WTC11 (cell line): ENCODE data around the gene MRPS5. TPM values are rescaled to one million over a fixed set of nuclear protein-coding genes. Genes with fewer than 3 reads are reported as not detected.

ENCODE experiments used
- ATAC-seq: fragments of 200-7000 bp; cut with Tn5 transposase; 2 replicates; pipeline ENCODE4 v1.10.0; 2021; ENCODE audit warnings: mild to moderate bottlenecking, moderate library complexity
- CTCF ChIA-PET: fragments of 300-600 bp; sonication (Branson Sonifier 250); formaldehyde crosslinking; loops from one replicate; lab custom pipeline; 2021; ENCODE audit warnings: antibody characterized with exemption; lab: Charles Lee
- POLR2A ChIA-PET: fragments of 350-600 bp; sonication (Branson Sonifier 250); formaldehyde crosslinking; loops from one replicate; lab custom pipeline; 2021; ENCODE audit warnings: antibody characterized with exemption; lab: Charles Lee
- DNase-seq: peaks from one replicate; pipeline ENCODE4 v3.0.0; 2021; ENCODE audit warnings: low spot score
- H3K27ac Mint-ChIP-seq: 2 replicates; pipeline ENCODE4 v1.8.0; 2021; ENCODE audit warnings: mixed read lengths
- H3K27me3 Mint-ChIP-seq: 2 replicates; pipeline ENCODE4 v1.8.0; 2021; ENCODE audit warnings: low read depth, mild to moderate bottlenecking, moderate library complexity, mixed read lengths
- H3K36me3 Mint-ChIP-seq: 2 replicates; pipeline ENCODE4 v1.8.0; 2021; ENCODE audit warnings: mixed read lengths
- H3K4me1 Mint-ChIP-seq: 2 replicates; pipeline ENCODE4 v1.8.0; 2022; ENCODE audit warnings: mixed read lengths
- H3K4me3 Mint-ChIP-seq: 2 replicates; pipeline ENCODE4 v1.8.0; 2021; ENCODE audit warnings: mild to moderate bottlenecking, moderate library complexity, mixed read lengths
- H3K9me3 Mint-ChIP-seq: 2 replicates; pipeline ENCODE4 v1.8.0; 2021; ENCODE audit warnings: mixed read lengths
- IRF2 ChIP-seq: sonication (generic); formaldehyde crosslinking; IDR thresholded peaks from 2 replicates; pipeline ENCODE4 v1.8.0; 2022; ENCODE audit warnings: low read depth, missing genetic modification reagents, borderline replicate concordance
- NFE2L1 ChIP-seq: sonication (generic); formaldehyde crosslinking; IDR thresholded peaks from 2 replicates; pipeline ENCODE4 v1.8.1; 2023; ENCODE audit warnings: missing genetic modification reagents
- OVOL2 ChIP-seq: fragments of 250-450 bp; sonication (Bioruptor Pico); IDR thresholded peaks from 2 replicates; pipeline ENCODE4 v1.9.0; 2021; ENCODE audit warnings: mild to moderate bottlenecking, borderline replicate concordance
- TP53 ChIP-seq: sonication (generic); formaldehyde crosslinking; IDR thresholded peaks from 2 replicates; pipeline ENCODE4 v1.8.1; 2023; ENCODE audit warnings: mild to moderate bottlenecking, missing genetic modification reagents
- ZNF121 ChIP-seq: sonication (generic); formaldehyde crosslinking; IDR thresholded peaks from 2 replicates; pipeline ENCODE4 v1.8.0; 2023; ENCODE audit warnings: missing genetic modification reagents
- ZNF671 ChIP-seq: fragments of 250-450 bp; sonication (Bioruptor Pico); IDR thresholded peaks from 2 replicates; pipeline ENCODE4 v1.8.0; 2021; ENCODE audit warnings: mild to moderate bottlenecking
- total RNA-seq: library from RNA; stranded (reverse); gene quantifications from 3 replicates; pipeline ENCODE4 v1.2.3, GENCODE V29; 2021
- TF ChIP-seq, protein P1 (sequence below): sonication (generic); formaldehyde crosslinking; IDR thresholded peaks from 2 replicates; pipeline ENCODE4 v1.8.0; 2022; ENCODE audit warnings: mild to moderate bottlenecking, missing genetic modification reagents
- TF ChIP-seq, protein P2 (sequence below): sonication (generic); formaldehyde crosslinking; IDR thresholded peaks from 2 replicates; pipeline ENCODE4 v1.8.1; 2023; ENCODE audit warnings: mild to moderate bottlenecking, missing genetic modification reagents, borderline replicate concordance
- TF ChIP-seq, protein P3 (sequence below): sonication (generic); formaldehyde crosslinking; IDR thresholded peaks from 2 replicates; pipeline ENCODE4 v1.8.0; 2023; ENCODE audit warnings: mild to moderate bottlenecking, missing genetic modification reagents
- TF ChIP-seq, protein P4 (sequence below): sonication (generic); formaldehyde crosslinking; IDR thresholded peaks from 2 replicates; pipeline ENCODE4 v1.8.1; 2022; ENCODE audit warnings: missing genetic modification reagents, borderline replicate concordance
- TF ChIP-seq, protein P5 (sequence below): fragments of 250-450 bp; sonication (Bioruptor Pico); conservative IDR thresholded peaks from 2 replicates; pipeline ENCODE4 v1.9.0; 2021; ENCODE audit warnings: mild to moderate bottlenecking
- TF ChIP-seq, protein P6 (sequence below): fragments of 250-450 bp; sonication (Bioruptor Pico); IDR thresholded peaks from 2 replicates; pipeline ENCODE4 v1.9.0; 2021; ENCODE audit warnings: moderate library complexity, mild to moderate bottlenecking, inconsistent platforms, borderline replicate concordance
- TF ChIP-seq, protein P7 (sequence below): sonication (generic); formaldehyde crosslinking; IDR thresholded peaks from 2 replicates; pipeline ENCODE4 v1.8.0; 2022; ENCODE audit warnings: missing genetic modification reagents

The MRPS5 gene
- total RNA-seq, 1 experiment from 2014 or later, result 70.3 TPM

DNA sequence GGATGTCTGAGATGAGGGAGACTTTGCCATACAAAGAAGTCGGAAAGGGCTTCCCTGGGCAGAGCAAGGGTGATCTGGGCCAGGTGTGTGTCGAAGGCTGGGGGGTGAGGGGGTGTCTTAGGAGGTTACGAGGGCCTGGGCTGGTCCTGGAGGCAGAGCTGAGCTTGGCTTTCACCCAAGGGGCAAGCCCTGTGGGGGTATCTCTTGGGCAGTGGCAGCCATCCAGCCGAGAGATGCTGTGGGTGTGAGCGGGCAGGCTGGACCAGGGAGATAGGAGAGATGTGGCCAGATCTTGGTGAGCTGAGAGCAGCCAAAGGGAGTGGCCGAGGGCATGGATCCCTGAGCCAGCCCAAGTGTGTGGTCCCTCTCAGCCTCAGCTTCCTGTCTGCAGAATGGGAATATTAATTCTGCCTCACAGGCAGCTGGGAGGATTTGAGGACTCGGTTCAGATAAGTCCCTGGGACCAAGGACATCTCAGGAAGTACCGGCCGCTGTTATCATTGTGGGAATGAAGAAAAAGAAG is 63.1 kb downstream of the MRPS5 start:
- Mint-ChIP-seq H3K4me3 (no peak overlapping the region), H3K27me3 (no peaks in the 10 kb centered on the region; the same call in 1 of the 2 replicates), H3K36me3 (no peaks in the 10 kb centered on the region), H3K4me1 (peaks cover 15% of the 10 kb centered on the region), H3K27ac (no peak overlapping the region), H3K9me3 (no peaks in the 10 kb centered on the region)
- DNase-seq (no peak), ATAC-seq (no peak)
- CTCF ChIA-PET, result interaction anchor here (0.8 to 3.0 kb wide), 3 partner anchors 14 to 36 kb away, joined by 3 to 12 read pairs (median 3); no protein-coding TSS in a partner anchor
- POLR2A ChIA-PET, result no interaction called here
- TF ChIP-seq, protein P1, sequence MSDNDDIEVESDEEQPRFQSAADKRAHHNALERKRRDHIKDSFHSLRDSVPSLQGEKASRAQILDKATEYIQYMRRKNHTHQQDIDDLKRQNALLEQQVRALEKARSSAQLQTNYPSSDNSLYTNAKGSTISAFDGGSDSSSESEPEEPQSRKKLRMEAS (CRISPR knock-in tag), result no peak
- no peak for TF ChIP-seq TP53 (CRISPR knock-in tag)
- TF ChIP-seq ZNF671 (CRISPR knock-in tag), result no peak
- TF ChIP-seq, protein P2, sequence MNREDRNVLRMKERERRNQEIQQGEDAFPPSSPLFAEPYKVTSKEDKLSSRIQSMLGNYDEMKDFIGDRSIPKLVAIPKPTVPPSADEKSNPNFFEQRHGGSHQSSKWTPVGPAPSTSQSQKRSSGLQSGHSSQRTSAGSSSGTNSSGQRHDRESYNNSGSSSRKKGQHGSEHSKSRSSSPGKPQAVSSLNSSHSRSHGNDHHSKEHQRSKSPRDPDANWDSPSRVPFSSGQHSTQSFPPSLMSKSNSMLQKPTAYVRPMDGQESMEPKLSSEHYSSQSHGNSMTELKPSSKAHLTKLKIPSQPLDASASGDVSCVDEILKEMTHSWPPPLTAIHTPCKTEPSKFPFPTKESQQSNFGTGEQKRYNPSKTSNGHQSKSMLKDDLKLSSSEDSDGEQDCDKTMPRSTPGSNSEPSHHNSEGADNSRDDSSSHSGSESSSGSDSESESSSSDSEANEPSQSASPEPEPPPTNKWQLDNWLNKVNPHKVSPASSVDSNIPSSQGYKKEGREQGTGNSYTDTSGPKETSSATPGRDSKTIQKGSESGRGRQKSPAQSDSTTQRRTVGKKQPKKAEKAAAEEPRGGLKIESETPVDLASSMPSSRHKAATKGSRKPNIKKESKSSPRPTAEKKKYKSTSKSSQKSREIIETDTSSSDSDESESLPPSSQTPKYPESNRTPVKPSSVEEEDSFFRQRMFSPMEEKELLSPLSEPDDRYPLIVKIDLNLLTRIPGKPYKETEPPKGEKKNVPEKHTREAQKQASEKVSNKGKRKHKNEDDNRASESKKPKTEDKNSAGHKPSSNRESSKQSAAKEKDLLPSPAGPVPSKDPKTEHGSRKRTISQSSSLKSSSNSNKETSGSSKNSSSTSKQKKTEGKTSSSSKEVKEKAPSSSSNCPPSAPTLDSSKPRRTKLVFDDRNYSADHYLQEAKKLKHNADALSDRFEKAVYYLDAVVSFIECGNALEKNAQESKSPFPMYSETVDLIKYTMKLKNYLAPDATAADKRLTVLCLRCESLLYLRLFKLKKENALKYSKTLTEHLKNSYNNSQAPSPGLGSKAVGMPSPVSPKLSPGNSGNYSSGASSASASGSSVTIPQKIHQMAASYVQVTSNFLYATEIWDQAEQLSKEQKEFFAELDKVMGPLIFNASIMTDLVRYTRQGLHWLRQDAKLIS (CRISPR knock-in tag), result no peak
- TF ChIP-seq, protein P3, sequence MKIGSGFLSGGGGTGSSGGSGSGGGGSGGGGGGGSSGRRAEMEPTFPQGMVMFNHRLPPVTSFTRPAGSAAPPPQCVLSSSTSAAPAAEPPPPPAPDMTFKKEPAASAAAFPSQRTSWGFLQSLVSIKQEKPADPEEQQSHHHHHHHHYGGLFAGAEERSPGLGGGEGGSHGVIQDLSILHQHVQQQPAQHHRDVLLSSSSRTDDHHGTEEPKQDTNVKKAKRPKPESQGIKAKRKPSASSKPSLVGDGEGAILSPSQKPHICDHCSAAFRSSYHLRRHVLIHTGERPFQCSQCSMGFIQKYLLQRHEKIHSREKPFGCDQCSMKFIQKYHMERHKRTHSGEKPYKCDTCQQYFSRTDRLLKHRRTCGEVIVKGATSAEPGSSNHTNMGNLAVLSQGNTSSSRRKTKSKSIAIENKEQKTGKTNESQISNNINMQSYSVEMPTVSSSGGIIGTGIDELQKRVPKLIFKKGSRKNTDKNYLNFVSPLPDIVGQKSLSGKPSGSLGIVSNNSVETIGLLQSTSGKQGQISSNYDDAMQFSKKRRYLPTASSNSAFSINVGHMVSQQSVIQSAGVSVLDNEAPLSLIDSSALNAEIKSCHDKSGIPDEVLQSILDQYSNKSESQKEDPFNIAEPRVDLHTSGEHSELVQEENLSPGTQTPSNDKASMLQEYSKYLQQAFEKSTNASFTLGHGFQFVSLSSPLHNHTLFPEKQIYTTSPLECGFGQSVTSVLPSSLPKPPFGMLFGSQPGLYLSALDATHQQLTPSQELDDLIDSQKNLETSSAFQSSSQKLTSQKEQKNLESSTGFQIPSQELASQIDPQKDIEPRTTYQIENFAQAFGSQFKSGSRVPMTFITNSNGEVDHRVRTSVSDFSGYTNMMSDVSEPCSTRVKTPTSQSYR (CRISPR knock-in tag), result no peak
- TF ChIP-seq NFE2L1 (CRISPR knock-in tag), result no peak
- TF ChIP-seq, protein P4, sequence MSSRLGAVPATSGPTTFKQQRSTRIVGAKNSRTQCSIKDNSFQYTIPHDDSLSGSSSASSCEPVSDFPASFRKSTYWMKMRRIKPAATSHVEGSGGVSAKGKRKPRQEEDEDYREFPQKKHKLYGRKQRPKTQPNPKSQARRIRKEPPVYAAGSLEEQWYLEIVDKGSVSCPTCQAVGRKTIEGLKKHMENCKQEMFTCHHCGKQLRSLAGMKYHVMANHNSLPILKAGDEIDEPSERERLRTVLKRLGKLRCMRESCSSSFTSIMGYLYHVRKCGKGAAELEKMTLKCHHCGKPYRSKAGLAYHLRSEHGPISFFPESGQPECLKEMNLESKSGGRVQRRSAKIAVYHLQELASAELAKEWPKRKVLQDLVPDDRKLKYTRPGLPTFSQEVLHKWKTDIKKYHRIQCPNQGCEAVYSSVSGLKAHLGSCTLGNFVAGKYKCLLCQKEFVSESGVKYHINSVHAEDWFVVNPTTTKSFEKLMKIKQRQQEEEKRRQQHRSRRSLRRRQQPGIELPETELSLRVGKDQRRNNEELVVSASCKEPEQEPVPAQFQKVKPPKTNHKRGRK (CRISPR knock-in tag), result no peak
- TF ChIP-seq, protein P5, sequence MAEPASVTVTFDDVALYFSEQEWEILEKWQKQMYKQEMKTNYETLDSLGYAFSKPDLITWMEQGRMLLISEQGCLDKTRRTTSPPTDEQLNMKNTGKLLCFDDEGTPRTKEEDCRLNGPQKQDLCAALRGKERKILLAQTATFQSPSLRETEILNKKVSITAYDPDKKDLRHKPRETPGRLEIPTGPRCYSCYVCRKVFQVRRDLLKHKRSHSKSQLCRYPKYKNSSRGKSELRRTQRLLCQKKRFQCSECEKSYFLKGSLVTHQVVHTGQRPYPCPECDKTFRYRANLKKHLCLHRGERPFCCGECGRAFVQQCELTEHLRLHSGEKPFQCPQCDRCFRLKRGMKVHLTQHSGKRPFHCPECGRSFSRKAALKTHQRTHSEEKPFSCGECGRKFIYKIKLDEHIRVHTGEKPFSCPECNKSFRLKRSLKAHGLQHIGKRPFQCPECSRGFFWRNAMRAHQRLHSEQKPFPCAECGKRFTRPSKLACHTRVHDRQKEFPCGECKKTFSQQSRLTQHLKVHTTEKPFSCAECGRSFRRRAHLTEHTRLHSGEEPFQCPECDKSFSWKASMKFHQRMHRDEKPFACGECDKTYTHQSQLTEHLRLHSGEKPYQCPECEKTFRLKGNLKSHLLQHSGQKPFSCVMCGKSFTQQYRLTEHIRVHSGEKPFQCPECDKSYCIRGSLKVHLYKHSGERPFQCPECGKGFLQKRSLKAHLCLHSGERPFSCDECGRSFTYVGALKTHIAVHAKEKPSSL (CRISPR knock-in tag), result no peak
- no peak for TF ChIP-seq IRF2 (CRISPR knock-in tag)
- TF ChIP-seq, protein P6, sequence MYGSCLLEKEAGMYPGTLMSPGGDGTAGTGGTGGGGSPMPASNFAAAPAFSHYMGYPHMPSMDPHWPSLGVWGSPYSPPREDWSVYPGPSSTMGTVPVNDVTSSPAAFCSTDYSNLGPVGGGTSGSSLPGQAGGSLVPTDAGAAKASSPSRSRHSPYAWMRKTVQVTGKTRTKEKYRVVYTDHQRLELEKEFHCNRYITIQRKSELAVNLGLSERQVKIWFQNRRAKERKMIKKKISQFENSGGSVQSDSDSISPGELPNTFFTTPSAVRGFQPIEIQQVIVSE (CRISPR knock-in tag), result no peak
- no peak for TF ChIP-seq OVOL2 (CRISPR knock-in tag)
- TF ChIP-seq, protein P7, sequence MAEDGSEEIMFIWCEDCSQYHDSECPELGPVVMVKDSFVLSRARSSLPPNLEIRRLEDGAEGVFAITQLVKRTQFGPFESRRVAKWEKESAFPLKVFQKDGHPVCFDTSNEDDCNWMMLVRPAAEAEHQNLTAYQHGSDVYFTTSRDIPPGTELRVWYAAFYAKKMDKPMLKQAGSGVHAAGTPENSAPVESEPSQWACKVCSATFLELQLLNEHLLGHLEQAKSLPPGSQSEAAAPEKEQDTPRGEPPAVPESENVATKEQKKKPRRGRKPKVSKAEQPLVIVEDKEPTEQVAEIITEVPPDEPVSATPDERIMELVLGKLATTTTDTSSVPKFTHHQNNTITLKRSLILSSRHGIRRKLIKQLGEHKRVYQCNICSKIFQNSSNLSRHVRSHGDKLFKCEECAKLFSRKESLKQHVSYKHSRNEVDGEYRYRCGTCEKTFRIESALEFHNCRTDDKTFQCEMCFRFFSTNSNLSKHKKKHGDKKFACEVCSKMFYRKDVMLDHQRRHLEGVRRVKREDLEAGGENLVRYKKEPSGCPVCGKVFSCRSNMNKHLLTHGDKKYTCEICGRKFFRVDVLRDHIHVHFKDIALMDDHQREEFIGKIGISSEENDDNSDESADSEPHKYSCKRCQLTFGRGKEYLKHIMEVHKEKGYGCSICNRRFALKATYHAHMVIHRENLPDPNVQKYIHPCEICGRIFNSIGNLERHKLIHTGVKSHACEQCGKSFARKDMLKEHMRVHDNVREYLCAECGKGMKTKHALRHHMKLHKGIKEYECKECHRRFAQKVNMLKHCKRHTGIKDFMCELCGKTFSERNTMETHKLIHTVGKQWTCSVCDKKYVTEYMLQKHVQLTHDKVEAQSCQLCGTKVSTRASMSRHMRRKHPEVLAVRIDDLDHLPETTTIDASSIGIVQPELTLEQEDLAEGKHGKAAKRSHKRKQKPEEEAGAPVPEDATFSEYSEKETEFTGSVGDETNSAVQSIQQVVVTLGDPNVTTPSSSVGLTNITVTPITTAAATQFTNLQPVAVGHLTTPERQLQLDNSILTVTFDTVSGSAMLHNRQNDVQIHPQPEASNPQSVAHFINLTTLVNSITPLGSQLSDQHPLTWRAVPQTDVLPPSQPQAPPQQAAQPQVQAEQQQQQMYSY (CRISPR knock-in tag), result no peak
- TF ChIP-seq ZNF121 (CRISPR knock-in tag), result no peak
